H9 (cell line): ENCODE data around the gene DPYD. TPM values are rescaled to one million over a fixed set of nuclear protein-coding genes. Genes with fewer than 3 reads are reported as not detected.

Experiments
- DNase-seq: peaks from one replicate; pipeline ENCODE4 v3.0.0-alpha.2; 2017
- H2AFZ ChIP-seq: one replicate; pipeline ENCODE4 v1.6.1; 2013; ENCODE audit warnings: mild to moderate bottlenecking, low read length, control low read depth, moderate library complexity
- H2AK5ac ChIP-seq: 2 replicates; pipeline ENCODE4 v1.6.1; 2013; ENCODE audit warnings: low read length, control low read depth, mixed read lengths; ENCODE audit not compliant: insufficient read length
- H2BK120ac ChIP-seq: one replicate; pipeline ENCODE4 v1.6.1; 2013; ENCODE audit warnings: low read depth, mild to moderate bottlenecking, low read length, control low read depth, inconsistent platforms; ENCODE audit not compliant: poor library complexity, severe bottlenecking
- H2BK12ac ChIP-seq: 2 replicates; pipeline ENCODE4 v1.6.1; 2013; ENCODE audit warnings: low read length, control low read depth, mixed read lengths, low read depth; ENCODE audit not compliant: insufficient read length
- H2BK15ac ChIP-seq: 2 replicates; pipeline ENCODE4 v1.6.1; 2013; ENCODE audit warnings: low read depth, low read length, control low read depth
- H2BK20ac ChIP-seq: one replicate; pipeline ENCODE4 v1.6.1; 2013; ENCODE audit warnings: low read depth, mild to moderate bottlenecking, low read length, control low read depth, inconsistent platforms; ENCODE audit not compliant: poor library complexity, severe bottlenecking
- H2BK5ac ChIP-seq: 2 replicates; pipeline ENCODE4 v1.6.1; 2013; ENCODE audit warnings: low read length, control low read depth, mixed read lengths; ENCODE audit not compliant: insufficient read length
- H3K14ac ChIP-seq: 2 replicates; pipeline ENCODE4 v1.6.1; 2013; ENCODE audit warnings: low read length, control low read depth; ENCODE audit not compliant: insufficient read depth
- H3K18ac ChIP-seq: 2 replicates; pipeline ENCODE4 v1.6.1; 2013; ENCODE audit warnings: low read depth, mild to moderate bottlenecking, mixed read lengths, low read length, control low read depth; ENCODE audit not compliant: insufficient read length
- H3K23ac ChIP-seq: 2 replicates; pipeline ENCODE4 v1.6.1; 2013; ENCODE audit warnings: low read length, control low read depth, mixed read lengths, low read depth; ENCODE audit not compliant: insufficient read length
- H3K23me2 ChIP-seq: 2 replicates; pipeline ENCODE4 v1.6.1; 2013; ENCODE audit warnings: low read depth, mild to moderate bottlenecking, mixed read lengths, low read length, control low read depth; ENCODE audit not compliant: insufficient read length, poor library complexity, severe bottlenecking
- H3K27ac ChIP-seq: 2 replicates; pipeline ENCODE4 v1.5.1; 2013; ENCODE audit warnings: low read length, control low read depth, mixed read lengths, low read depth; ENCODE audit not compliant: insufficient read length
- H3K27me3 ChIP-seq: 2 replicates; pipeline ENCODE4 v1.6.1; 2013; ENCODE audit warnings: low read length, control low read depth, inconsistent platforms; ENCODE audit not compliant: insufficient read depth
- H3K4ac ChIP-seq: 2 replicates; pipeline ENCODE4 v1.6.1; 2013; ENCODE audit warnings: low read depth, mild to moderate bottlenecking, control low read depth, inconsistent platforms, low read length, moderate library complexity
- H3K4me1 ChIP-seq: 2 replicates; pipeline ENCODE4 v1.6.1; 2013; ENCODE audit warnings: low read length, control low read depth, inconsistent platforms; ENCODE audit not compliant: insufficient read depth
- H3K4me2 ChIP-seq: 2 replicates; pipeline ENCODE4 v1.6.1; 2013; ENCODE audit warnings: low read length, control low read depth, mixed read lengths; ENCODE audit not compliant: insufficient read length, insufficient read depth
- H3K56ac ChIP-seq: 2 replicates; pipeline ENCODE4 v1.6.1; 2013; ENCODE audit warnings: low read depth, mild to moderate bottlenecking, mixed read lengths, low read length, control low read depth; ENCODE audit not compliant: insufficient read length
- H3K79me1 ChIP-seq: 2 replicates; pipeline ENCODE4 v1.6.1; 2013; ENCODE audit warnings: low read depth, mild to moderate bottlenecking, moderate library complexity, low read length, control low read depth, inconsistent platforms; ENCODE audit not compliant: insufficient read depth, poor library complexity, severe bottlenecking
- H3K79me2 ChIP-seq: 2 replicates; pipeline ENCODE4 v1.6.1; 2013; ENCODE audit warnings: low read length, control low read depth, inconsistent platforms; ENCODE audit not compliant: insufficient read depth
- H3K9ac ChIP-seq: 2 replicates; pipeline ENCODE4 v1.6.1; 2013; ENCODE audit warnings: low read length, control low read depth, mixed read lengths; ENCODE audit not compliant: insufficient read length; ENCODE audit errors: extremely low read depth
- H3K9me3 ChIP-seq: one replicate; pipeline ENCODE4 v1.6.1; 2013; ENCODE audit warnings: low read depth, low read length, inconsistent platforms; ENCODE audit not compliant: control insufficient read depth
- H3T11ph ChIP-seq: one replicate; pipeline ENCODE4 v1.6.1; 2013; ENCODE audit warnings: mild to moderate bottlenecking, low read length, control low read depth, inconsistent platforms
- H4K20me1 ChIP-seq: one replicate; pipeline ENCODE4 v1.6.1; 2013; ENCODE audit not compliant: control insufficient read depth, insufficient read length, insufficient read depth
- H4K5ac ChIP-seq: 2 replicates; pipeline ENCODE4 v1.6.1; 2013; ENCODE audit warnings: low read depth, mild to moderate bottlenecking, mixed read lengths, low read length, control low read depth; ENCODE audit not compliant: insufficient read length
- H4K8ac ChIP-seq: replicated peaks from 2 replicates; pipeline ENCODE4 v1.6.1; 2013; ENCODE audit warnings: low read length, control low read depth, mixed read lengths, low read depth; ENCODE audit not compliant: insufficient read length
- H4K91ac ChIP-seq: 2 replicates; pipeline ENCODE4 v1.6.1; 2013; ENCODE audit warnings: low read depth, mild to moderate bottlenecking, moderate library complexity, mixed read lengths, low read length, control low read depth; ENCODE audit not compliant: insufficient read length
- H3K27ac Mint-ChIP-seq, 3 experiments: 2 replicates in 2 of 3; 3 replicates in 1 of 3; pipeline ENCODE4 v1.8.0; 2020 to 2021; ENCODE audit warnings: mixed read lengths in 3 of 3, mild to moderate bottlenecking in 1 of 3, moderate library complexity in 1 of 3
- H3K27me3 Mint-ChIP-seq: 2 replicates; pipeline ENCODE4 v1.8.0; 2021; ENCODE audit warnings: low read depth, mild to moderate bottlenecking, moderate library complexity, mixed read lengths
- H3K36me3 Mint-ChIP-seq, 3 experiments: 2 replicates in 2 of 3; 3 replicates in 1 of 3; pipeline ENCODE4 v1.8.0; 2020 to 2021; ENCODE audit warnings: low read depth in 3 of 3, mixed read lengths in 3 of 3; ENCODE audit not compliant: insufficient read depth in 1 of 3
- H3K4me1 Mint-ChIP-seq, 2 experiments: 2 replicates each; pipeline ENCODE4 v1.8.0; 2020; ENCODE audit warnings: mixed read lengths in 2 of 2
- H3K4me3 Mint-ChIP-seq, 2 experiments: 2 replicates in 1 of 2; 3 replicates in 1 of 2; pipeline ENCODE4 v1.8.0; 2020 to 2021; ENCODE audit warnings: mild to moderate bottlenecking in 2 of 2, mixed read lengths in 2 of 2, moderate library complexity in 1 of 2
- H3K9me3 Mint-ChIP-seq, 2 experiments: 2 replicates in 1 of 2; 3 replicates in 1 of 2; pipeline ENCODE4 v1.8.0; 2020; ENCODE audit warnings: mild to moderate bottlenecking in 2 of 2, mixed read lengths in 2 of 2, moderate library complexity in 1 of 2
- CTCF ChIP-seq: fragments of 200-600 bp; sonication (generic); conservative IDR thresholded peaks from 3 replicates; pipeline ENCODE4 v1.8.0; 2021; ENCODE audit warnings: antibody characterized with exemption, mild to moderate bottlenecking
- WGBS: extraction: QIAGEN DNeasy Blood & Tissue Kit; methylation state at CpG from one replicate; pipeline ENCODE4 v1.1.7; 2013; ENCODE audit warnings: missing lambda C conversion rate, low lambda C conversion rate, mixed read lengths; ENCODE audit not compliant: insufficient read length; ENCODE audit errors: extremely low coverage; 5-methylcytosine and 5-hydroxymethylcytosine counted together
- total RNA-seq: library from RNA; stranded (reverse); gene quantifications from 2 replicates; pipeline ENCODE4 v1.2.1, GENCODE V29; 2021

DPYD gene
- total RNA-seq, 1 experiment from 2014 or later = 0.37 TPM

GRCh38 chr1:97533358-97533757, 387.5 kb downstream of the DPYD start:
- Histone ChIP-seq H3K27ac (no peak overlapping the region), H3K9me3 (no peaks in the 10 kb centered on the region), H2AFZ (no peak overlapping the region), H3K4me2 (no peak overlapping the region), H4K8ac (no peak overlapping the region), H3K9ac (no peak overlapping the region), H3T11ph (no peak overlapping the region), H2BK12ac (no peak overlapping the region), H3K4ac (no peak overlapping the region), H3K4me1 (no peaks in the 10 kb centered on the region), H3K56ac (no peak overlapping the region), H4K91ac (no peak overlapping the region), H2BK20ac (no peak overlapping the region), H2AK5ac (no peak overlapping the region), H3K23me2 (no peaks in the 10 kb centered on the region), H4K5ac (no peak overlapping the region), H2BK120ac (no peak overlapping the region), H3K79me2 (no peaks in the 10 kb centered on the region), H4K20me1 (no peaks in the 10 kb centered on the region), H2BK5ac (no peak overlapping the region), H3K79me1 (no peaks in the 10 kb centered on the region), H3K27me3 (no peaks in the 10 kb centered on the region), H3K23ac (no peak overlapping the region), H2BK15ac (no peak overlapping the region), H3K18ac (no peak overlapping the region), H3K14ac (no peak overlapping the region)
- no peaks in the 10 kb centered on the region for H3K27me3 Mint-ChIP-seq
- no peak for DNase-seq
- no CpG with 5 or more reads among the region's 2 CpGs for WGBS
- TF ChIP-seq CTCF = no peak
- H3K4me3 Mint-ChIP-seq = no peak overlapping the region
- no peaks in the 10 kb centered on the region for H3K4me1 Mint-ChIP-seq
- no peaks in the 10 kb centered on the region for H3K36me3 Mint-ChIP-seq
- no peak overlapping the region for H3K27ac Mint-ChIP-seq
- H3K9me3 Mint-ChIP-seq = no peaks in the 10 kb centered on the region
